Hair follicle dermal papilla cell (primary cell): ENCODE measurements around the gene COBL. TPM values are rescaled to one million over a fixed set of nuclear protein-coding genes. Genes with fewer than 3 reads are reported as not detected.

Source experiments
- total RNA-seq: library from RNA; depleted of rRNA; stranded (reverse); fragments of >200 nt; gene quantifications from 2 replicates; pipeline ENCODE4 v1.2.3, GENCODE V29; 2012

COBL gene, protein sequence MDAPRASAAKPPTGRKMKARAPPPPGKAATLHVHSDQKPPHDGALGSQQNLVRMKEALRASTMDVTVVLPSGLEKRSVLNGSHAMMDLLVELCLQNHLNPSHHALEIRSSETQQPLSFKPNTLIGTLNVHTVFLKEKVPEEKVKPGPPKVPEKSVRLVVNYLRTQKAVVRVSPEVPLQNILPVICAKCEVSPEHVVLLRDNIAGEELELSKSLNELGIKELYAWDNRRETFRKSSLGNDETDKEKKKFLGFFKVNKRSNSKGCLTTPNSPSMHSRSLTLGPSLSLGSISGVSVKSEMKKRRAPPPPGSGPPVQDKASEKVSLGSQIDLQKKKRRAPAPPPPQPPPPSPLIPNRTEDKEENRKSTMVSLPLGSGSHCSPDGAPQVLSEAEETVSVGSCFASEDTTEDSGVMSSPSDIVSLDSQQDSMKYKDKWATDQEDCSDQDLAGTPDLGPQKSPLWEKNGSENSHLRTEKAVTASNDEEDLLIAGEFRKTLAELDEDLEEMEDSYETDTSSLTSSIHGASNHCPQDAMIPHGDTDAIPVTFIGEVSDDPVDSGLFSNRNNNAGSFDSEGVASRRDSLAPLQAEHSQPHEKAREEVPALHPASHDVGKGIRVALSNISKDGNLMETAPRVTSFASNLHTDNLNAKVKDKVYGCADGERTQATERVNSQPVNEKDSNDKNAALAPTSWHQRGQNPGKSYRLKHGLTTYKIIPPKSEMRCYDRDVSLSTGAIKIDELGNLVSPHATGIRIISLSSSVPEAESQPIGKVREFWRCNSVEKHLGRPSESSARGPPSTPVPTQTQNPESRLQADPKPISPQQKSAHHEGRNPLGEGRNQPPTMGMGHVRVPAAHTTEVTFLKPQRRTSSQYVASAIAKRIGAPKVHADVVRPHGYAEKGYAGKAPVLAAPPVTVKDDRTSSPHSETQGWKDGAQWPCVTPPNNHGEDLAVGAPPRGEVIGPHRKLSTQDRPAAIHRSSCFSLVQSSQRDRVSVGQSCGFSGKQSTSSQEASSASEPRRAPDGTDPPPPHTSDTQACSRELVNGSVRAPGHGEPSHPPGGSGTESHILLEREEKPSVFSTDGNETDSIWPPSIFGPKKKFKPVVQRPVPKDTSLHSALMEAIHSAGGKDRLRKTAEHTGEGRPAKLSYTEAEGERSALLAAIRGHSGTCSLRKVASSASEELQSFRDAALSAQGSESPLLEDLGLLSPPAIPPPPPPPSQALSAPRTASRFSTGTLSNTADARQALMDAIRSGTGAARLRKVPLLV
- not detected in 2 replicates for total RNA-seq

DNA sequence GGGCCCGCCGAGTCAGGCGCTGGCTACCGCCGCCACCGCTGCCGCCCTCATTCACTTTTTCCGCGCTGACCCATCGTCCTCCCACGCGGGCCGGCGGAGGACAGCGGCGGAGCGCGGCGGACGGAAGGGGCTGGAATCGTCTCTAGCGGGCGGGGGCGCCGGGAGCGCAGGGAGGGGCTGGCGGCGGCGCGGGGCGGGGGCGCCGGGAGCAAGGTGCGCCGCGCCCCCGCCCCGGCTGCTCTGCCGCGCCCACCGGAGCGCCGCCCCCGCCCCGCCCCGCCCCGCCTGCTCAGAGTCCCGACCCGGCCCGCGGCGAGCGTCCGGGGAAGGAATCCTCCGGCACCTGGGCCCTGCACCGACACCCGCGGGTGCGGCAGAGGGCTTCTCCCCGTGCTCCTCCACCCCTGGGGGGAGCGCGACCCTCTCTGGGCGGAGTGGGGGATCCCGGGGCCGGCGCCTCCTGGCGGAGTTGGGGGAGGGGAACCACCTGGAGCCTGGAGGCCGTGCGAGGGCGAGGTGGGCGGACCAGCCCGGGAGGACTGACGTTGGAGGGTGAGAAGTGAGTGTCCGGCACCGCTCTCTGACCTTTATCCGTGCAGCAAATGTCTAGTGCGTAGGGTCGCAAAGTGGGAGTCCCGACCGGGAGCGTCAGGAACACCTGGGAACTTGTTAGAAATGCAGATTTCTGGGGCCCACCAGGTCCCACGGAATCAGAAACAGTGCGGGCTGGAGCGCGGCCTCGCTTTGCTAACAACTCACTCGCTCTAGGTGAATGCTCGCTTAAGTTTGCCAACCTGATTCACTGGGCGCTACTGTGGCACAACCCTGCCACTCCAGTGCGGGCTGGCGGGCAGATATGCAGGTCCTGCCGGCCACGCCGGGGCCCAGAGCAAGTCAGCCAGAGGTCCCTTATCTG lies at the start of gene COBL:
COBL (minus strand) TSS at position 144 of the 916 bp plus-strand sequence. CDS start 176 bp downstream, outside the sequence.

